WTC11 (cell line): Measurements from ENCODE around the gene MRPL32. TPM values are rescaled to one million over a fixed set of nuclear protein-coding genes. Genes with fewer than 3 reads are reported as not detected.

Source experiments
- ATAC-seq: fragments of 200-7000 bp; cut with Tn5 transposase; 2 replicates; pipeline ENCODE4 v1.10.0; 2021; ENCODE audit warnings: mild to moderate bottlenecking, moderate library complexity
- CTCF ChIA-PET: fragments of 300-600 bp; sonication (Branson Sonifier 250); formaldehyde crosslinking; loops from one replicate; lab custom pipeline; 2021; ENCODE audit warnings: antibody characterized with exemption; lab: Charles Lee
- POLR2A ChIA-PET: fragments of 350-600 bp; sonication (Branson Sonifier 250); formaldehyde crosslinking; loops from one replicate; lab custom pipeline; 2021; ENCODE audit warnings: antibody characterized with exemption; lab: Charles Lee
- DNase-seq: peaks from one replicate; pipeline ENCODE4 v3.0.0; 2021; ENCODE audit warnings: low spot score
- H3K27ac Mint-ChIP-seq: 2 replicates; pipeline ENCODE4 v1.8.0; 2021; ENCODE audit warnings: mixed read lengths
- H3K27me3 Mint-ChIP-seq: 2 replicates; pipeline ENCODE4 v1.8.0; 2021; ENCODE audit warnings: low read depth, mild to moderate bottlenecking, moderate library complexity, mixed read lengths
- H3K36me3 Mint-ChIP-seq: 2 replicates; pipeline ENCODE4 v1.8.0; 2021; ENCODE audit warnings: mixed read lengths
- H3K4me1 Mint-ChIP-seq: 2 replicates; pipeline ENCODE4 v1.8.0; 2022; ENCODE audit warnings: mixed read lengths
- H3K4me3 Mint-ChIP-seq: 2 replicates; pipeline ENCODE4 v1.8.0; 2021; ENCODE audit warnings: mild to moderate bottlenecking, moderate library complexity, mixed read lengths
- H3K9me3 Mint-ChIP-seq: 2 replicates; pipeline ENCODE4 v1.8.0; 2021; ENCODE audit warnings: mixed read lengths
- HMGA2 ChIP-seq: fragments of 250-450 bp; sonication (Bioruptor Pico); IDR thresholded peaks from 2 replicates; pipeline ENCODE4 v1.4.0; 2021; ENCODE audit warnings: mild to moderate bottlenecking, moderate library complexity
- NFATC4 ChIP-seq: fragments of 250-450 bp; sonication (Bioruptor Pico); IDR thresholded peaks from 2 replicates; pipeline ENCODE4 v1.9.0; 2021; ENCODE audit warnings: mild to moderate bottlenecking
- NFE2L1 ChIP-seq: sonication (generic); formaldehyde crosslinking; IDR thresholded peaks from 2 replicates; pipeline ENCODE4 v1.8.1; 2023; ENCODE audit warnings: missing genetic modification reagents
- PRRX2 ChIP-seq: fragments of 250-450 bp; sonication (Bioruptor Pico); IDR thresholded peaks from 2 replicates; pipeline ENCODE4 v1.8.0; 2021; ENCODE audit warnings: mild to moderate bottlenecking
- TEAD1 ChIP-seq: sonication (generic); formaldehyde crosslinking; IDR thresholded peaks from 2 replicates; pipeline ENCODE4 v1.8.0; 2022; ENCODE audit warnings: mild to moderate bottlenecking, missing genetic modification reagents
- ZNF232 ChIP-seq: sonication (generic); formaldehyde crosslinking; IDR thresholded peaks from 2 replicates; pipeline ENCODE4 v1.8.0; 2022; ENCODE audit warnings: mild to moderate bottlenecking, missing genetic modification reagents
- total RNA-seq: library from RNA; stranded (reverse); gene quantifications from 3 replicates; pipeline ENCODE4 v1.2.3, GENCODE V29; 2021
- TF ChIP-seq, protein P1 (sequence below): sonication (generic); formaldehyde crosslinking; IDR thresholded peaks from 2 replicates; pipeline ENCODE4 v1.8.1; 2023; ENCODE audit warnings: mild to moderate bottlenecking, missing genetic modification reagents, moderate library complexity
- TF ChIP-seq, protein P2 (sequence below): fragments of 200-600 bp; IDR thresholded peaks from 2 replicates; pipeline ENCODE4 v1.8.0; 2022; ENCODE audit warnings: antibody characterized with exemption
- TF ChIP-seq, protein P3 (sequence below): sonication (generic); formaldehyde crosslinking; IDR thresholded peaks from 2 replicates; pipeline ENCODE4 v1.8.1; 2022; ENCODE audit warnings: mild to moderate bottlenecking, moderate library complexity, missing genetic modification reagents
- TF ChIP-seq, protein P4 (sequence below): sonication (generic); formaldehyde crosslinking; IDR thresholded peaks from 2 replicates; pipeline ENCODE4 v1.8.1; 2022; ENCODE audit warnings: low read depth, missing genetic modification reagents, borderline replicate concordance
- TF ChIP-seq, protein P5 (sequence below): sonication (generic); formaldehyde crosslinking; IDR thresholded peaks from 2 replicates; pipeline ENCODE4 v1.8.1; 2022; ENCODE audit warnings: missing genetic modification reagents, borderline replicate concordance
- TF ChIP-seq, protein P6 (sequence below): fragments of 250-450 bp; sonication (Bioruptor Pico); IDR thresholded peaks from 2 replicates; pipeline ENCODE4 v1.8.0; 2021; ENCODE audit warnings: mild to moderate bottlenecking
- TF ChIP-seq, protein P7 (sequence below): sonication (generic); formaldehyde crosslinking; IDR thresholded peaks from 2 replicates; pipeline ENCODE4 v1.8.0; 2022; ENCODE audit warnings: mild to moderate bottlenecking, missing genetic modification reagents

The MRPL32 gene
- total RNA-seq, 1 experiment from 2014 or later: 84.4 TPM

DNA sequence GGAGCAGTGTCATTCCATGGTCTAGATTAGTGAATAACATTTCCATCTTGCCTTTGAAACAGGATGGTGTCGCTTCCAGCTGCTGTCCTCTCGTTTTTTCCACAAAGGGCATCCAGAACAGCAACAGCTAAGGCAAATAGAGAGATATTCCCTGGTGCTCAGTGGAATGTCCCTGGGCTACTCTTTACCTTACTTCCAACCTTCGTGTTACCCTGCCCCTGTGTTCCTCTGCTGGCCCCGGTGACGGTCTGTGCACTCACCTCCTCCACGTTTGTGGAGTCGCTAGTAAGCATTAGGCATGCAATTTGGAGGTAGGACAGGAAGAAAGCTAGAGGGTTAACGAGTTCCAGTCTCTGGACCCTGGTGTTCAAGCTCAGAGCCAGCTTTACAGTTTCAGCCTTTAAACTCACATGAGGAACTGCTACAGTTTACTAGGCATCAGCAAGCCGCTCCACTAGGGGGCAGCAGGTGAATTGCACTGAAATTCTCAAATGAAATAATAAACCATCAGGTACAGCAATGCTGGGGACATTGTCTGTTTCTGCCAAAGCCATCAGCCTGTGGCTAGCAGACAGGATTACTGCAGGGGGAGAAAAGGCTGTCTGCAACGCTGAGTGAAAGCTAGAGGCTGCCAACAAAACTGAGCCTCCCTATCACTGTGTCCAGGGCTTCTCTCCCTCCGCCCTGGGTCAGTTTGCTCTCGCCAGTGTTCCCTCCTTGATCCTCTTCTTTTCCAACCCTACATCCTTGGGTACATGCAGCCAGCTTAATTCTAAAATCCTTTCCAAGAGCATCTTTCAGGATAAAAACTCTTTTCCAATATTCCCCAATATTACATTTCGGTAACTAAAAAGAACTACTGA lies 9.0 kb downstream of the MRPL32 start:
- ATAC-seq (peak; percentile 90), DNase-seq (peak; percentile 90)
- Mint-ChIP-seq H3K4me1 (peaks cover 9% of the 10 kb centered on the region), H3K4me3 (no peak overlapping the region), H3K27me3 (no peaks in the 10 kb centered on the region), H3K27ac (peak overlapping the region; percentile 66; the same call in 1 of the 2 replicates), H3K36me3 (peaks cover 15% of the 10 kb centered on the region), H3K9me3 (no peaks in the 10 kb centered on the region)
- no peak for TF ChIP-seq ZNF232 (CRISPR knock-in tag)
- TF ChIP-seq TEAD1 (CRISPR knock-in tag): 0 out of 2 replicates have a peak, but pooled peaks have one; percentile 23
- TF ChIP-seq, protein P1, sequence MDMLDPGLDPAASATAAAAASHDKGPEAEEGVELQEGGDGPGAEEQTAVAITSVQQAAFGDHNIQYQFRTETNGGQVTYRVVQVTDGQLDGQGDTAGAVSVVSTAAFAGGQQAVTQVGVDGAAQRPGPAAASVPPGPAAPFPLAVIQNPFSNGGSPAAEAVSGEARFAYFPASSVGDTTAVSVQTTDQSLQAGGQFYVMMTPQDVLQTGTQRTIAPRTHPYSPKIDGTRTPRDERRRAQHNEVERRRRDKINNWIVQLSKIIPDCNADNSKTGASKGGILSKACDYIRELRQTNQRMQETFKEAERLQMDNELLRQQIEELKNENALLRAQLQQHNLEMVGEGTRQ: no peak
- TF ChIP-seq, protein P2, sequence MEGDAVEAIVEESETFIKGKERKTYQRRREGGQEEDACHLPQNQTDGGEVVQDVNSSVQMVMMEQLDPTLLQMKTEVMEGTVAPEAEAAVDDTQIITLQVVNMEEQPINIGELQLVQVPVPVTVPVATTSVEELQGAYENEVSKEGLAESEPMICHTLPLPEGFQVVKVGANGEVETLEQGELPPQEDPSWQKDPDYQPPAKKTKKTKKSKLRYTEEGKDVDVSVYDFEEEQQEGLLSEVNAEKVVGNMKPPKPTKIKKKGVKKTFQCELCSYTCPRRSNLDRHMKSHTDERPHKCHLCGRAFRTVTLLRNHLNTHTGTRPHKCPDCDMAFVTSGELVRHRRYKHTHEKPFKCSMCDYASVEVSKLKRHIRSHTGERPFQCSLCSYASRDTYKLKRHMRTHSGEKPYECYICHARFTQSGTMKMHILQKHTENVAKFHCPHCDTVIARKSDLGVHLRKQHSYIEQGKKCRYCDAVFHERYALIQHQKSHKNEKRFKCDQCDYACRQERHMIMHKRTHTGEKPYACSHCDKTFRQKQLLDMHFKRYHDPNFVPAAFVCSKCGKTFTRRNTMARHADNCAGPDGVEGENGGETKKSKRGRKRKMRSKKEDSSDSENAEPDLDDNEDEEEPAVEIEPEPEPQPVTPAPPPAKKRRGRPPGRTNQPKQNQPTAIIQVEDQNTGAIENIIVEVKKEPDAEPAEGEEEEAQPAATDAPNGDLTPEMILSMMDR: peak; percentile 91
- POLR2A ChIA-PET: interaction anchor here (0.6 to 1.0 kb wide), 2 partner anchors 130 to 167 kb away, joined by 3 read pairs; no protein-coding TSS in a partner anchor
- CTCF ChIA-PET: interaction anchor here (0.6 to 2.5 kb wide), 69 partner anchors 9 to 1000 kb away, joined by 3 to 36 read pairs (median 4); partner anchors contain the start of genes MRPL32, PSMA2 and STK17A

DNA sequence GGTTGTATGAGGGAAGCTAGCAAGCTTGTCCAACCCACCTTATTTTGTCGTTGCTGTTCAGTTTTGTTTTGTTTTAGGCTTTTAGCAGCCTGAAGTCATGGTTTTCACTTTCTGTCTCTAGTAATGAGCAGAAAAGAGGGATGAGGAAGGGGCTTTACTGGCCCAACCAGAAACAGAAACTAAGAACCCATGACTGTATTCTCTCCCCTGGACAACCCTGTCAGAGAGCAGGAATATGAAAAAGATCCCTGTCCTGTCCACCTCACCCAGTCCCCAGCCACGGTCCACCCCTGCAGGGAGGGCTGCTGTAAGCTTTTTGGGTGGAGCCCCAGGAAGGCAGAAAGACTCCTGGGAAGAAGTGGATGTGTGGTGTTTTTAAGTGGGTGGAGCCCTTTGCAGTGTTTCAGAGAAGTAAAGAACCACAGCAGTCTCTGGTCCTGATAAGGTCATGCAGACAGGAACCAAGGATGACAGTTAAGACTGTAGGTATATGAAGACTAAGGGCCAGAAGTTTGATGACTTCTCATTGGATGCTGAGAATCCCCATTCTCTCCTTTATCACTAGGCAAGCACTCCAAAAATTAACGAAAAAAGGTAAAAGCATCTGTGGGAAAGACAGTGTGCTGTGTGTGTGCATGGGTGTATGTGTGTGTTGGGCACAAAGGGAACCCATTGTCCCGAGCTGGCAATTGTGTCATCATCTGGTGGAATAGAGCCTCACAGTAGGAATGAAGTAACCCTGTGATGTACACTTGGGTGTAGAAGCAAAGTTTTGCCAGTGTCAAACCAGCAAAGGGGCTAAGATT lies 13.8 kb downstream of the MRPL32 start:
- Mint-ChIP-seq H3K4me1 (peaks cover 12% of the 10 kb centered on the region), H3K4me3 (no peak overlapping the region), H3K27me3 (no peaks in the 10 kb centered on the region), H3K36me3 (no peaks in the 10 kb centered on the region), H3K9me3 (peaks cover 4% of the 10 kb centered on the region), H3K27ac (no peak overlapping the region)
- DNase-seq (no peak), ATAC-seq (no peak)
- ChIA-PET POLR2A (interaction anchor here (0.6 kb wide), 1 partner anchor 223 kb away, joined by 3 read pairs; no protein-coding TSS in a partner anchor), CTCF (interaction anchor here (0.9 to 2.0 kb wide), 4 partner anchors 37 to 636 kb away, joined by 3 to 7 read pairs (median 4); no protein-coding TSS in a partner anchor)
- TF ChIP-seq, protein P3, sequence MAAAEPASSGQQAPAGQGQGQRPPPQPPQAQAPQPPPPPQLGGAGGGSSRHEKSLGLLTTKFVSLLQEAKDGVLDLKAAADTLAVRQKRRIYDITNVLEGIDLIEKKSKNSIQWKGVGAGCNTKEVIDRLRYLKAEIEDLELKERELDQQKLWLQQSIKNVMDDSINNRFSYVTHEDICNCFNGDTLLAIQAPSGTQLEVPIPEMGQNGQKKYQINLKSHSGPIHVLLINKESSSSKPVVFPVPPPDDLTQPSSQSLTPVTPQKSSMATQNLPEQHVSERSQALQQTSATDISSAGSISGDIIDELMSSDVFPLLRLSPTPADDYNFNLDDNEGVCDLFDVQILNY: no peak

DNA sequence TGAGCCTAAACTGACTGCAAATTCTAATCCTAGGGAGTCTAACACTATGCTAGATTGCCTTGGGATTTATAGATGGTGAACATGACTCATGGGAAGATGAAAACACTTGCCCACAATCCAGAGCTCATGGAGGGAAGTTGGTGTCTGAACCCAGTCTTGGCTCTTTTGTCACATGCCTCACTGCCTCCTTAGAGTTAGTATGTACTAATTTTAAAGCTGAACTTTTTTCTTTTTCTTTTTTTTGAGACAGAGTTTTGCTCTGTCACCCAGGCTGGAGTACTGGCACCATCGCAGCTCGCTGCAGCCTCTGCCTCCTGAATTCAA lies 14.4 kb downstream of the MRPL32 start:
- POLR2A ChIA-PET: no interaction called here
- H3K36me3 Mint-ChIP-seq: no peaks in the 10 kb centered on the region
- TF ChIP-seq NFATC4 (no peak), PRRX2 (CRISPR knock-in tag) (no peak), HMGA2 (CRISPR knock-in tag) (no peak), NFE2L1 (CRISPR knock-in tag) (no peak)
- TF ChIP-seq, protein P4, sequence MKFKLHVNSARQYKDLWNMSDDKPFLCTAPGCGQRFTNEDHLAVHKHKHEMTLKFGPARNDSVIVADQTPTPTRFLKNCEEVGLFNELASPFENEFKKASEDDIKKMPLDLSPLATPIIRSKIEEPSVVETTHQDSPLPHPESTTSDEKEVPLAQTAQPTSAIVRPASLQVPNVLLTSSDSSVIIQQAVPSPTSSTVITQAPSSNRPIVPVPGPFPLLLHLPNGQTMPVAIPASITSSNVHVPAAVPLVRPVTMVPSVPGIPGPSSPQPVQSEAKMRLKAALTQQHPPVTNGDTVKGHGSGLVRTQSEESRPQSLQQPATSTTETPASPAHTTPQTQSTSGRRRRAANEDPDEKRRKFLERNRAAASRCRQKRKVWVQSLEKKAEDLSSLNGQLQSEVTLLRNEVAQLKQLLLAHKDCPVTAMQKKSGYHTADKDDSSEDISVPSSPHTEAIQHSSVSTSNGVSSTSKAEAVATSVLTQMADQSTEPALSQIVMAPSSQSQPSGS (CRISPR knock-in tag): no peak
- CTCF ChIA-PET: interaction anchor here (0.9 to 1.4 kb wide), 2 partner anchors 36 to 636 kb away, joined by 3 read pairs; no protein-coding TSS in a partner anchor
- peaks cover 10% of the 10 kb centered on the region for H3K4me1 Mint-ChIP-seq
- DNase-seq (no peak), ATAC-seq (no peak)
- H3K4me3 Mint-ChIP-seq: no peak overlapping the region
- H3K27me3 Mint-ChIP-seq: no peaks in the 10 kb centered on the region
- H3K9me3 Mint-ChIP-seq: peaks cover 4% of the 10 kb centered on the region
- H3K27ac Mint-ChIP-seq: no peak overlapping the region

DNA sequence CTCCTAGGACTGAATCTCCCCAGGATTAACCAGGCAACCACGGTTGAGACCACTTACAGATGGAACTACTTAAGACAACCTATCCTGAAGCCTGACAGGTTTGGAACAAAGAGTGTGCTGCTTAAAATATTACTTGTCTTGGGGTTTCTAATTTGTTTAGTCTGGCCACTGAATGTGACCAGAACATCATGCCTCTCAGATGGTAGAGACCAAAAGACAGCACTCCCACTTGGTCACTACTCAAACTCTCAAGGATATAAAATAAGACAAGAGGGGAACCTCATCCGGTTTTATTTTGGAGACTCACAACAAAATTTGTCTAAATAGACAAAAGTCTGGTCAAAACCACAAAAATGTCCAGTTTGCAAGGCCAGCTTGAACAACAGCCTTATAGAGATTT lies 15.3 kb downstream of the MRPL32 start:
- ChIA-PET POLR2A (no interaction called here), CTCF (no interaction called here)
- no peak for DNase-seq
- TF ChIP-seq, protein P5, sequence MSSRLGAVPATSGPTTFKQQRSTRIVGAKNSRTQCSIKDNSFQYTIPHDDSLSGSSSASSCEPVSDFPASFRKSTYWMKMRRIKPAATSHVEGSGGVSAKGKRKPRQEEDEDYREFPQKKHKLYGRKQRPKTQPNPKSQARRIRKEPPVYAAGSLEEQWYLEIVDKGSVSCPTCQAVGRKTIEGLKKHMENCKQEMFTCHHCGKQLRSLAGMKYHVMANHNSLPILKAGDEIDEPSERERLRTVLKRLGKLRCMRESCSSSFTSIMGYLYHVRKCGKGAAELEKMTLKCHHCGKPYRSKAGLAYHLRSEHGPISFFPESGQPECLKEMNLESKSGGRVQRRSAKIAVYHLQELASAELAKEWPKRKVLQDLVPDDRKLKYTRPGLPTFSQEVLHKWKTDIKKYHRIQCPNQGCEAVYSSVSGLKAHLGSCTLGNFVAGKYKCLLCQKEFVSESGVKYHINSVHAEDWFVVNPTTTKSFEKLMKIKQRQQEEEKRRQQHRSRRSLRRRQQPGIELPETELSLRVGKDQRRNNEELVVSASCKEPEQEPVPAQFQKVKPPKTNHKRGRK (CRISPR knock-in tag): no peak
- TF ChIP-seq, protein P3: no peak
- TF ChIP-seq, protein P6, sequence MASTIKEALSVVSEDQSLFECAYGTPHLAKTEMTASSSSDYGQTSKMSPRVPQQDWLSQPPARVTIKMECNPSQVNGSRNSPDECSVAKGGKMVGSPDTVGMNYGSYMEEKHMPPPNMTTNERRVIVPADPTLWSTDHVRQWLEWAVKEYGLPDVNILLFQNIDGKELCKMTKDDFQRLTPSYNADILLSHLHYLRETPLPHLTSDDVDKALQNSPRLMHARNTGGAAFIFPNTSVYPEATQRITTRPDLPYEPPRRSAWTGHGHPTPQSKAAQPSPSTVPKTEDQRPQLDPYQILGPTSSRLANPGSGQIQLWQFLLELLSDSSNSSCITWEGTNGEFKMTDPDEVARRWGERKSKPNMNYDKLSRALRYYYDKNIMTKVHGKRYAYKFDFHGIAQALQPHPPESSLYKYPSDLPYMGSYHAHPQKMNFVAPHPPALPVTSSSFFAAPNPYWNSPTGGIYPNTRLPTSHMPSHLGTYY (CRISPR knock-in tag): no peak
- TF ChIP-seq, protein P7, sequence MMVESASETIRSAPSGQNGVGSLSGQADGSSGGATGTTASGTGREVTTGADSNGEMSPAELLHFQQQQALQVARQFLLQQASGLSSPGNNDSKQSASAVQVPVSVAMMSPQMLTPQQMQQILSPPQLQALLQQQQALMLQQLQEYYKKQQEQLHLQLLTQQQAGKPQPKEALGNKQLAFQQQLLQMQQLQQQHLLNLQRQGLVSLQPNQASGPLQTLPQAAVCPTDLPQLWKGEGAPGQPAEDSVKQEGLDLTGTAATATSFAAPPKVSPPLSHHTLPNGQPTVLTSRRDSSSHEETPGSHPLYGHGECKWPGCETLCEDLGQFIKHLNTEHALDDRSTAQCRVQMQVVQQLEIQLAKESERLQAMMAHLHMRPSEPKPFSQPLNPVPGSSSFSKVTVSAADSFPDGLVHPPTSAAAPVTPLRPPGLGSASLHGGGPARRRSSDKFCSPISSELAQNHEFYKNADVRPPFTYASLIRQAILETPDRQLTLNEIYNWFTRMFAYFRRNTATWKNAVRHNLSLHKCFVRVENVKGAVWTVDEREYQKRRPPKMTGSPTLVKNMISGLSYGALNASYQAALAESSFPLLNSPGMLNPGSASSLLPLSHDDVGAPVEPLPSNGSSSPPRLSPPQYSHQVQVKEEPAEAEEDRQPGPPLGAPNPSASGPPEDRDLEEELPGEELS: no peak

More for the DNA sequence above, 15.3 kb downstream of the MRPL32 start:
- H3K9me3 Mint-ChIP-seq: peaks cover 4% of the 10 kb centered on the region
- no peaks in the 10 kb centered on the region for H3K27me3 Mint-ChIP-seq
- no peaks in the 10 kb centered on the region for H3K36me3 Mint-ChIP-seq
- H3K4me3 Mint-ChIP-seq: no peak overlapping the region
- no peak overlapping the region for H3K27ac Mint-ChIP-seq
- no peak for ATAC-seq
- H3K4me1 Mint-ChIP-seq: peaks cover 8% of the 10 kb centered on the region
